ENCODE data around the gene DPM1. TPM values are rescaled to one million over a fixed set of nuclear protein-coding genes. Genes with fewer than 3 reads are reported as not detected.

The DPM1 gene
- total RNA-seq, 1 donor from 2014 or later = 32.9 TPM

DNA sequence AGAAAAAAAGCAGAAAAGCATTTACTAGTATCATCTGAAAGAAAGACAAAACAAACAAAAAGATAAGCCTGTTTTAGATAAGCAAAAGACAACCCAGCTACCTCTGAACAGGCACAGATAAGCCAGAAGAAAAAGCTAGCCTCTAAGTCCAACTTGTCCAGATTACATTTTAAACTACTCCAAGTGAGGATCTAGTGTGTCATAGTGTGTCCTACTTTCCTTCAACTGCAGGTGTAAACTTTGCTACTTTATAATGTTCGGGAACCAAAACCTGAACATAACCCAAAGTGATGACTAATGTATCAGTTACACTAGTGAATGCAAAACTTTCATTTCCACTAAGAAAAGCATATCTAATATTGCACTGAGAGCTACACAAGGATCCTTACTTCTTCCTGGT lies 46.6 kb downstream of the DPM1 start:
- DNase-seq (ENCODE audit: low spot score) (no peak), ATAC-seq (no peak)
- intact Hi-C loops (cut with DNase I) = no loop called here

GRCh38 chr20:50911030-50911429 lies 47.3 kb downstream of the DPM1 start:
- DNase-seq (ENCODE audit: low spot score) = no peak
- intact Hi-C loops (cut with DNase I) = no loop called here
- no peak for ATAC-seq

DNA sequence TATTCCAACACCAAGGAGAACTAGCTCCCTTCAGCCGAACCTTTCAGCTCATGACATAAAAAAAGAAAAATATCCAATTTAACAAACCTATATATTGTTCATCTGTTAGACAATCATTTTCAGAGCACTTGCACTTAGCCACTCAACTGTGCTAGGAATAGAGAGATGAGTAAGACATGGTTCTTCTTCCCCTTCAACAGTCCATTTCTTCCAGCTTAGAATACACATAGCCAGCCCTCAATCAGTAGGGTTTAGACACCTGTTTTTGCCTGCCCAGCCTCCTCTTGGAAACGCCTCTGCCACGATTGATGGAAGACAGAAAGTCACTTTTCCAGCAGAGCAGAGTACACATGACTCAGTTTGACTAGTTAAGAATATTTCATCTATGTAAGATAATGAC lies 48.9 kb downstream of the DPM1 start:
- no peak for DNase-seq (ENCODE audit: low spot score)
- intact Hi-C loops (cut with DNase I) = no loop called here
- no peak for ATAC-seq

- intact Hi-C loops (cut with DNase I) = no loop called here
- no peak for ATAC-seq
- no peak for DNase-seq (ENCODE audit: low spot score)
Observed at GRCh38 chr20:50904067-50904570, 54.2 kb downstream of the DPM1 start.

DNA sequence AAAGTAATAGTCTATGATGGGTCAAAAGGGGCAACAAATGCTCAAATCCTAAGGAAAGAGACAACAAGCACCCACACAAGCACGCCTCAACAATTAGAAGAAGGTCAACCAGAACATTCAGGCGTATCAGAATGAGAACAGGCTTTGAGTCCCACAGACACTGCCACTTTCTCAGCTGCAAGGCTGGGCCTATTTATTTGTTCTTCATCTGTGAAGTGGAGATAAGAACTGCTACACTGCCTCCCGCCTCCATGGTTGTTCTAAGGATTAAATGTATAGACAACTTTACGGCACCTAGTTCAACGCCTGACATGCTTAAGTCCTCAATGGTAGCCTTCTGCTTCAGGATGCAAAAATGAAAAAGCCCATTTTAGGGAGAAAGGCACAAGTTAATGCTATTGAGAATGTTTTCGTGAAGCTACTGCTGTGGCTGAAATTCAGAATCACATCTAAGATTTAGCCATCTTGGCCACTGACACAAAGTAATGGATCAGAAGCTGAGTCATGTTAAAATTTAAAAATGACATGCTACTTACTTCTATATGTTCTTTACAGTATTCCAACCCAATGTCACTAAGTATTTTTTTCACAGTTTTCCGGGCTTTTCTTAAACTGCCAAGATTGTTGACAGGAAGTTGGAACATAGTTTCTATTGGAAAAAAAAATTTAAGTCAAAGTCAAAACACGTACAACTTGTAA lies 54.8 kb downstream of the DPM1 start:
- no peak for DNase-seq (ENCODE audit: low spot score)
- intact Hi-C loops (cut with DNase I) = no loop called here
- ATAC-seq = no peak

GRCh38 chr20:50901301-50901700 lies 57.0 kb downstream of the DPM1 start:
- DNase-seq (ENCODE audit: low spot score) (no peak), ATAC-seq (no peak)
- intact Hi-C loops (cut with DNase I) = no loop called here

GRCh38 chr20:50900261-50900660 lies 58.1 kb downstream of the DPM1 start:
- intact Hi-C loops (cut with DNase I) = no loop called here
- DNase-seq (ENCODE audit: low spot score) (no peak), ATAC-seq (no peak)

- no peak for ATAC-seq
- intact Hi-C loops (cut with DNase I) = no loop called here
Observed at GRCh38 chr20:50898475-50898874, 59.9 kb downstream of the DPM1 start.

DNA sequence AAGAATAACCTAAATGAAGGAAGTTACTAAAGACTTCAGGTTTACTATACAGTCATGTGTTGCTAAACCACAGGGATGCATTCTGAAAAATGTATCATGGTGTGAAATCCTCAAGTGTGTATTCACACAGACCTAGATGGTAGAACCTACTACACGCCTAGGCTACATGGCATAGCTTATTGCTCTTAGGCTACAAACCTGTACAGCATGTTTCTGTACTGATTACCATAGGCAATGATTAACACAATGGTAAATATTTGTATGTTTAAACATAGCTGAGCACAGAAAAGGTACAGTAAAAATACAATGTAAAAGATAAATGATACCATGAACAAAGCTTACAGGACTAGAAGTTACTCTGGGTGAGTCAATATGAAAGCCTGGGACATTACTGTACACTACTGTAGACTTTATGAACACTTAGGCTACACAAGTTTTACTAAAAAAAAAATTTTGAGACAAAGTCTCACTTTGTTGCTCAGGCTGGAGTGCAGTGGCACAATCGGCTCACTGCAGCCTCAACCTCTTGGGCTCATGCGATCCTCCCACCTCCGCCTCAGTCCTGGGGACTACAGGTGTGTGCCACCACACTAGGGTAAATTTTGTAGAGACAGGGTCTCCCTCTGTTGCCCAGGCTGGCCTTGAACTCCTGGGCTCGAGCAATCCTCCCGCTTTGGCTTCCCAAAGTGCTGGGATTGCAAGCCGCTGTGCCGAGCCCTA lies 63.1 kb downstream of the DPM1 start:
- no peak for ATAC-seq
- no peak for DNase-seq (ENCODE audit: low spot score)
- intact Hi-C loops (cut with DNase I) = no loop called here

More at GRCh38 chr20:50898475-50898874, 59.9 kb downstream of the DPM1 start:
- DNase-seq (ENCODE audit: low spot score) = no peak

DNA sequence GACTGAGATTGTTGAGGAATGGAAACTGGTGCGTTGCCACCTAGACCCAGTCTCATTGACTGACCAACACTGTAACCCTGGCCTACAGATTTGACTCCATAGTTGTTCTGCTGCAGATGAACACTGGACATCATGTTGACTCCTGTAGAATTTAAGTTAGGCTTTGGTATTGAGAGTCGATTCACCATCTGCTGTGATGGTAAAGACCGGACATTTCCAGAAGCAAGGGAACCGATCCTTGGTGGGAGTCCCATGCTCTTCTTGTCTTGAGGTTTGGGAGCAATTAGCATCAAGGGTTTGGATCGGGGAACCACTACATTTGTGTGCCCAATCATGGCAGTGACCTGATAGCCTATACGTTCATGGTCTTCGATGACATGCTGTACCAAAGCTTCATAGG lies 64.7 kb downstream of the DPM1 start:
- intact Hi-C loops (cut with DNase I) = no loop called here
- ATAC-seq (no peak), DNase-seq (ENCODE audit: low spot score) (no peak)

DNA sequence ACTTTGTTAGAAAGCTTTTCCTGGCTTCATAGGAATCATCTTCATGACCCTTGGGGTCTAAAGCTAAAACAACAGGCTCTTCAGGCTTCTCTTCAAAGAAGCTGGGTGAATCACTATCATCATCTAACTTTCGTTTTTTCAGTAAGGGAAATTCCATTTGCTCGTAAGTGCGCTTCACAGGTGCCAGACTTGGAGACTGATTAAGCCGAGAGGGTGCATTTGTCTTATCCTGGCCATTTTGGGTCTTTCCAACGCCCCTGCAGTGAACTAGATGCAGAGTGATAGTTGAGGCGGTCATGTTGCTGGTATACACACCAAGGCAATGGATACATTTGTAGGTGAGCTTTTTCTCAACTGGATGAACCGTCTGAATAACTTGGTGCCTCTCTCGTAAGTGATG lies 65.9 kb downstream of the DPM1 start:
- ATAC-seq = no peak
- intact Hi-C loops (cut with DNase I) = no loop called here
- no peak for DNase-seq (ENCODE audit: low spot score)

- DNase-seq (ENCODE audit: low spot score) (no peak), ATAC-seq (no peak)
- intact Hi-C loops (cut with DNase I) = no loop called here
Observed at GRCh38 chr20:50891138-50891537, 67.2 kb downstream of the DPM1 start.

- no peak for DNase-seq (ENCODE audit: low spot score)
- ATAC-seq = no peak
- intact Hi-C loops (cut with DNase I) = no loop called here
Observed at GRCh38 chr20:50887576-50887975, 70.8 kb downstream of the DPM1 start.

GRCh38 chr20:50886184-50886790 lies 72.0 kb downstream of the DPM1 start:
- ATAC-seq = no peak
- no peak for DNase-seq (ENCODE audit: low spot score)
- intact Hi-C loops (cut with DNase I) = no loop called here

DNA sequence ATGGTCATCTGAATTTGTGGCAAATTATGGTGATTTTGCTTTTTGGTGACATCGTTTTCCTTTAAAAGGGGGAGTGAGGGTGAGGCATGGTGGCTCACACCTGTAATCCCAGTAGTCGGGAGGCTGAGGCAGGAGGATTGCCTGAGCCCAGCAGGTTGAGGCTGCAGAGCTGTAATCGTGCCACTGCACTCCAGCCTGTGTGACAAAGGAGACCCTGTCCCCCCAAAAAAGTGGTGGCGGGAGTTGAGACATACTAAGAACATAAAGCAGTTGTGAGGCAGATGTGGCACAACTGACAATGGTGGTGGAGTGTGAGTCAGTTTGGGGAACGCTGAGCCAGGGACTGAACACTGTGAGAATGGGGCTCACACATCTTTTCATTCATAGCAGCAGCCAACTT lies 72.6 kb downstream of the DPM1 start:
- ATAC-seq (no peak), DNase-seq (ENCODE audit: low spot score) (no peak)
- intact Hi-C loops (cut with DNase I) = no loop called here

GRCh38 chr20:50885068-50885467 lies 73.3 kb downstream of the DPM1 start:
- ATAC-seq (no peak), DNase-seq (ENCODE audit: low spot score) (no peak)
- intact Hi-C loops (cut with DNase I) = no loop called here

All from sciatic nerve (tissue), 2 donors.